ENCODE measurements around the gene TSPAN12. TPM values are rescaled to one million over a fixed set of nuclear protein-coding genes. Genes with fewer than 3 reads are reported as not detected.

The TSPAN12 gene
- total and polyA plus RNA-seq, 2 of the 8 experiments (the other 6 are each of a cell fraction or from before 2014, with no cell fraction given): 6.1 to 17.9 TPM

GRCh38 chr7:120837599-120837998, 20.3 kb downstream of the TSPAN12 start (continued):
- no peak for TF ChIP-seq MAX (IDR thresholded peaks at IDR 0.05)
- no peak for TF ChIP-seq NRF1 (IDR thresholded peaks at IDR 0.05; ENCODE audit: low read depth, low read length)
- TF ChIP-seq RNF2 (IDR thresholded peaks at IDR 0.05; ENCODE audit: borderline replicate concordance, low read depth, low read length, missing control alignments, poor library complexity, severe bottlenecking): no peak
- no peak for TF ChIP-seq SUZ12 (IDR thresholded peaks at IDR 0.05; ENCODE audit: low read length)

Data from H1 (cell line).